A673 (cell line): Measurements from ENCODE around the gene FURIN.

Source experiments
- CTCF ChIP-seq: fragments of 300-800, 200-600 bp; sonication (generic); conservative IDR thresholded peaks from 2 replicates; pipeline ENCODE4 v1.5.1; 2017; ENCODE audit warnings: low read depth, mild to moderate bottlenecking, antibody characterized with exemption, low read length, moderate library complexity, mixed read lengths
- EZH2 ChIP-seq: fragments of 200-600 bp; sonication (generic); IDR thresholded peaks from 2 replicates; pipeline ENCODE4 v1.6.1; 2017; ENCODE audit warnings: borderline replicate concordance, low read depth, mild to moderate bottlenecking, mixed read lengths, antibody characterized with exemption, low read length; ENCODE audit not compliant: poor library complexity, severe bottlenecking

GRCh38 chr15:90929246-90930019, 61.0 kb downstream of the FURIN start:
- TF ChIP-seq CTCF: no peak
- TF ChIP-seq EZH2: no peak
